Brain microvascular endothelial cell (primary cell): ENCODE measurements around the gene TBC1D10A.

Experiments used
- DNase-seq: peaks from one replicate; pipeline ENCODE4 v3.0.0-alpha.2; 2020
- H3K27ac ChIP-seq: fragments of 250-450 bp; sonication (Bioruptor Pico); 2 replicates; pipeline ENCODE4 v1.5.1; 2020; ENCODE audit warnings: mild to moderate bottlenecking, moderate library complexity
- H3K27me3 ChIP-seq: fragments of 250-450 bp; sonication (Bioruptor Pico); replicated peaks from 2 replicates; pipeline ENCODE4 v1.5.1; 2020; ENCODE audit warnings: mild to moderate bottlenecking
- H3K36me3 ChIP-seq: fragments of 250-450 bp; sonication (Bioruptor Pico); replicated peaks from 2 replicates; pipeline ENCODE4 v1.5.1; 2020; ENCODE audit warnings: mild to moderate bottlenecking
- H3K4me3 ChIP-seq: 2 replicates; pipeline ENCODE4 v1.5.1; 2011; ENCODE audit warnings: low read depth, mild to moderate bottlenecking, control low read depth, low read length, moderate library complexity
- CTCF ChIP-seq: IDR thresholded peaks from 2 replicates; pipeline ENCODE4 v1.5.1; 2011; ENCODE audit warnings: low read depth, mild to moderate bottlenecking, moderate library complexity, low read length, control low read depth, inconsistent platforms; ENCODE audit errors: missing control alignments
- in situ Hi-C: cut with HindIII; loops from 2 replicates; pipeline ENCODE4 v1.10.0; 2017; ENCODE audit warnings: low sequenced_read_pairs, low pct_ligation_motif_present

Gene TBC1D10A

GRCh38 chr22:30288419-30289140 is 38.2 kb downstream of the TBC1D10A start:
- DNase-seq = no peak
- in situ Hi-C loops = no loop called here
- Histone ChIP-seq H3K4me3 (peak overlapping the region; percentile 73), H3K27ac (peak overlapping the region; percentile 21), H3K27me3 (no peaks in the 10 kb centered on the region), H3K36me3 (peaks cover 18% of the 10 kb centered on the region)
- no peak for TF ChIP-seq CTCF

- peak; percentile 81 for DNase-seq
- in situ Hi-C loops = no loop called here
- Histone ChIP-seq H3K27me3 (no peaks in the 10 kb centered on the region), H3K27ac (no peak overlapping the region), H3K4me3 (peak overlapping the region; percentile 73), H3K36me3 (peaks cover 11% of the 10 kb centered on the region)
- peak; percentile 67 for TF ChIP-seq CTCF
Observed at GRCh38 chr22:30287648-30288418, 38.9 kb downstream of the TBC1D10A start.

GRCh38 chr22:30286813-30287647 is 39.7 kb downstream of the TBC1D10A start:
- Histone ChIP-seq H3K36me3 (peaks cover 3% of the 10 kb centered on the region), H3K27me3 (no peaks in the 10 kb centered on the region), H3K27ac (no peak overlapping the region), H3K4me3 (no peak overlapping the region)
- peak; percentile 45 for DNase-seq
- peak; percentile 95 for TF ChIP-seq CTCF
- in situ Hi-C loops = no loop called here

- no peak for DNase-seq
- no peak overlapping the region for H3K4me3 ChIP-seq
- in situ Hi-C loops = no loop called here
Observed at GRCh38 chr22:30286331-30286730, 40.4 kb downstream of the TBC1D10A start.

GRCh38 chr22:30285846-30286200 is 40.9 kb downstream of the TBC1D10A start:
- no peak for TF ChIP-seq CTCF
- DNase-seq = no peak
- in situ Hi-C loops = no loop called here
- Histone ChIP-seq H3K27ac (no peak overlapping the region), H3K4me3 (no peak overlapping the region), H3K36me3 (no peaks in the 10 kb centered on the region), H3K27me3 (no peaks in the 10 kb centered on the region)

More at GRCh38 chr22:30286331-30286730, 40.4 kb downstream of the TBC1D10A start:
- no peaks in the 10 kb centered on the region for H3K36me3 ChIP-seq
- no peak for TF ChIP-seq CTCF
- no peak overlapping the region for H3K27ac ChIP-seq
- no peaks in the 10 kb centered on the region for H3K27me3 ChIP-seq
